GM18502 (cell line): ENCODE measurements around the gene SGMS1.
"Not testable (repeated sequence)": the region's sequence is repeated elsewhere in the genome, so short reads cannot be mapped to it uniquely, and the experiment has no call there.

Experiments used
- ATAC-seq: cut with Tn5 transposase; IDR thresholded peaks from one replicate; pipeline ENCODE4 v1.9.1; 2021; ENCODE audit warnings: mild to moderate bottlenecking; ENCODE audit not compliant: unreplicated experiment, poor library complexity

Gene SGMS1

DNA sequence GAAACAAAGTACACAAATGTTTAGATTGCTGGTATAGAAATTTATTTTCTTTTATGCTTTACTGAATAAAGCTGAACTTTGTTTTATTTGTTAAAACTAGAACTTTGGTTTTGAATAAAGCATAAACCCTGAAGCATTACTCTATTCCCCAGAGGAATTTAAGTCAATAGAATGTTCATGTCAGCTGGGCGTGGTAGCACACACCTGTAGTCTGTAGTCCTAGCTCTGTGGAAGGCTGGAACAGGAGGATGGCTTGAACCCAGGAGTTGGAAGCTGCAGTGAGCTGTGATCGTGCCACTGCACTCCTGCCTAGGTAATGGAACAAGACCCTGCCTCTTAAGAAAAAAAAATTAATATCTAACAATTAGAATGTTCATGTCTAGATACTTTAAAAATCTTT is 233.5 kb downstream of the SGMS1 start:
- no peak for ATAC-seq

DNA sequence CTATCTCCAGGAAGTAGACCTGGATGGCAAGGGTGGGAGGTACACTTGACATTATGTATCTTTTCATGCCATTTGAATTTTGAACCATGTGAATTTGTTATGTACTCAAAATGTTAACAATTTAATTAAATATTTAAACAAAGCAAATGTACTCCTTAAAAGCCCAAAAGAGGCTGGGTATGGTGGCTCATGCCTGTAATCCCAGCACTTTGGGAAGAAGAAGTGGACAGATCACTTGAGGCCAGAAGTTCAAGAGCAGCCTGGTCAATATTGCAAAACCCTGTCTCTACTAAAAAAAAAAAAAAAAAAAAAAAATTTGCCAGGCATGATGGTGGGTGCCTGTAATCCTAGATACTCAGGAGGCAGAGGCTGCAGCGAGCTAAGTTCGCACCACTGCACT is 235.6 kb downstream of the SGMS1 start:
- ATAC-seq: no peak

DNA sequence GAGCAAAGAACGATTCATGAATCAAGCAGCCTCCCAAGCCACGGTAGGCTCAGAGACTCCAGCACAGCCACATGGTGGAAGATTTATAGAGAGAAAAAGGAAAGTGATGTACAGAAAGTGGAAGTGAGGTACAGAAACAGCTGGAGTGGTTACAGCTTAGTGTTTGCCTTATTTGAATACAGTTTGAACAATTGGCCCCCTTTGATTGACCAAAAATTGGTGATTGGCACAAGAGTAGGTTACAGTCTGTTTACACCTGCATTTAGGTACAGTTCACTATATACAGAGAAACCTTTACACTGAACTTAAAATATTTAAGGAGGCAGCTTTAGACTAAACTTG is 236.1 kb downstream of the SGMS1 start:
- peak; percentile 65 for ATAC-seq

DNA sequence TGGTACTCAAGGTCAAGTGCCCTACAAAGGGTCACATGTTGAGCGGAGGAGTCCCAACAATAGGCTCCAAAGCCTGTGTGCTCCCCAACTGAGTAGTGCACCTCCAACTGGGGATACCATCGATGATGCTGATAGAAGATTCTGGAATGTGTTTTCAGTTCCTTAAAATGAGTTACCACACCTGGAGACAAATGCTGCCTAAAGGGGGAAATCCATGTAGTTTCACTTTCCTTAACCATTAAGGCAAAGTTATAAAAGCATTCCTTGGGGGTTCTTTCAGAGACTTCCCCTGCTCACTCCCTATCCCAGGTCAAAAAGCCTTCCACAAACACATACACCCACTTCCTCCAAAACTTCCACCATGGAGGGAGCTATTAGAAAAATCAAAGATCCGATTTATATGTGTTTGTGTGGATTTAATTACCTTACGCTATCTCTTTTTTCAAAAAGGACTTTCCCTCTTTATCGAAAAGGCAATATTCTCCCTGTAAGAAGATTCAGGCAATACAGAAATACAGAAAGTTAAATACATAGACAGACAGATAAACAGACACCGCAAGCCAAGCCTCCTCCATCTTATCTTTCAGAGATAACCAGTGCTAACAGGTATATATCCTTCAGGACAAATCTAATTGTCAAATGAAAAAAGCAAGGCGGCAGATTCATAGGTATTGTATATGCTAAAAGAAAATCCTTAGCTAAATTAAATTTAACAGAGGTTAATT is 236.6 kb downstream of the SGMS1 start:
- ATAC-seq: peak; percentile 5

DNA sequence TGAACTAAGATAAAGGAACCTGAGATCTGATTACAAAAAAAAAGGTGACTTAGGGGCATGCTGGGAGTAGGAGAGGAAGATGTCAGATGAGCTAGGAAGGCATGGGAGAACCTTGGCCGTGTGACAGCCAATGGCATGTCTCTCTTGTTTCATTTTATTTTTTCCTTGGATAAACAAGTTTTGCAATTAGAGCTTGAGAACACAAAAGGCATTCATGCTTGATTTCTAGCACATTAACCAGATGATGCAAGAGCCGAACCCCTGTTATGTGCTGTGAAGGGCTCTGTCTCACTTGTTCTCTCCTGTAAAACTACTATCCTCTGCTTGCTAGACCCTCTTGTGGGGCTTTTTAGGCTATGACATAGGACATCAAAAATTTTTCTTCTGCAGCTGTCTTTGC is 238.1 kb downstream of the SGMS1 start:
- no peak for ATAC-seq

DNA sequence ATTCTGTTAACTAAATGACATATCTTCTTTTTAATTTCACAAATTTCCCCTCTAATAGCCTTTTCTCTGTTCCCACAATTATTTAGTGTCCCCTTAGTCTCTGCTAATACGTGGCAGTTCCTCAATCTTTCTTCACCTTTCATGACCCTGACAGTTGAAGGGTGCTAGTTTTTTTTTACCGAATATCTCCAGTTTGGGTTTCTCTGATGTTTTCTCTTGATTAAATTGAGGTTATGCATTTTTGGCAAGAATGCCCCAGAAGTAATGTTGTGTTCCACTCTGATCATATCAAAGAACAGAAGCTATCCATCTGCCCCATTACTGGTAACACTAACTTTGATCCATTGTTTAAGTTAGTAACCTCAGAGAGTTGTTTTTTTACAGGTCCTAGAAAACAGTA is 238.9 kb downstream of the SGMS1 start:
- ATAC-seq: no peak

DNA sequence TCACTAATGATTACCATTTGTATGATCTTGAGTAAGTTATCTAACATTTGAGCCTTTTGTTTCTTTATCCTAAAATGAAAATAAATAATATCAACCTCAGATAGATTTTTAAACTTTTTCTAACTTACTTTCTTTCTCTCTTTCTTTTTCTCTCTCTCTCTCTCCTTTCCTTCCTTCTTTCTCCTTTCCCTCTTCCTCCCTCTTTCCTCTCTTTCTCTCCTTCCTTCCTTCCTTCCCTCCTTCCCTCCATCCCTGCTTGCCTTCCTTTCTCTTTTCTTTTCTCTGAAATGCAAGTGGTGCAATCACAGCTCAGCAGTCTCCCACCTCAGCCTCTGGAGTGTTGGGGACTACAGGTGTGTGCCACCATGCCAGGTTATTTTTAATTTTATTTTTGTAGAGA is 239.5 kb downstream of the SGMS1 start:
- no peak for ATAC-seq

DNA sequence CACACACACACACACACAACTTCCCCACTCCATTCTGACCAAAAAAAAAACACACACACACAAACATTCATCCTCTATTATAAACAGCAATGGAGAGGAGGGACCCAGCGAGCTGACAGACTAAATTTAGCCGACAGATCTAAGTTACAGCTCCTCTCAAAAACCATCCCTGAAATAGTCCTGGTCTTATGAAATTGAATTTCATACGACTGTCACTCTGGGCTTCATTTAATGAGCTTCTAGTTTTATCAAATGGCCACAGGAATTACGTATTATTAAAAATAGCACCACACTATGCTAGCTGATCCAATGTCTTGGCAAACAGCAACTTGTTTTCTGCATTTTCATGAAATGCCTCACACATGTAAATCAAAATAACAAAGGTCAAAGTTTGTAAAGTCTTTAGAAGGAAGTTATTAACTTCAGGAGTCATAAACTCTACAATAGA is 241.2 kb downstream of the SGMS1 start:
- ATAC-seq: no peak

DNA sequence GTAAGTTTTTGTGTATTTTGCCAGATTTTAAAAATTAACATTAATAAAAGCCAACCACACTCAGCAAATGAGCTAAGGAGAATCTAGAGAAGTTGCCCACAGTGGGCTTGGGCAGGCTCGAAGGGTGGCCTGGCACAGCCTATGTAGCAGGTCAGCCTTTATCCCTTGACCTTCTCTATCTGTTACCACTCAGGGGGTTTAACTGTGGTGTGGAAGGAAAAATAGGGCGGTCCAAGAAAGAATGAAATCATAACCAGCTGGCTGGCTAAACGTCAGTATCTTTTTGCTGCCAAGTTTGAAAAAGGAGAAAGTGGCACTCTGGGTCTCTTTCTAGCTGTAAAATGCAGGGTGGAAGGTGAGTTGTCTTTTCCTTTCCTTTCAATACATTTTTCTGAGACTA is 242.1 kb downstream of the SGMS1 start:
- no peak for ATAC-seq

DNA sequence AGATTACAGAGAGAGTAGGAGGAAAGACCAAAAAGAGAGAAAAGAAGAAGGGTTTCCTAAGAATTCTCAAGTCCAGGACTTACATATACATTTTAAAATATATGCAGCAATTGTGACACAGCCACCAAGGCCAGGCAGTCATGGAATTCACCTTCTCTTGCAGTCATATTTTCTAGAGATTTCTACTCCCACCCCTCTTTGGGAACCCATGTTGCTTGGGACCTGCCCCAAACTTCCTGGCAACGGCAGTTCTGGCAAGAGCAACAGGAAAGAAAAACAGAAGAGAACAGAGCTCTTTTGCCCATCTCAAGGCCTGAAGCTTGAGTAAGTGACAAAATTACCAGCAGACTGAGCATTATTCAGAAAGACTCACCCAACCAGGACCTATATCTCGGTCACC is 244.1 kb downstream of the SGMS1 start:
- ATAC-seq: no peak

DNA sequence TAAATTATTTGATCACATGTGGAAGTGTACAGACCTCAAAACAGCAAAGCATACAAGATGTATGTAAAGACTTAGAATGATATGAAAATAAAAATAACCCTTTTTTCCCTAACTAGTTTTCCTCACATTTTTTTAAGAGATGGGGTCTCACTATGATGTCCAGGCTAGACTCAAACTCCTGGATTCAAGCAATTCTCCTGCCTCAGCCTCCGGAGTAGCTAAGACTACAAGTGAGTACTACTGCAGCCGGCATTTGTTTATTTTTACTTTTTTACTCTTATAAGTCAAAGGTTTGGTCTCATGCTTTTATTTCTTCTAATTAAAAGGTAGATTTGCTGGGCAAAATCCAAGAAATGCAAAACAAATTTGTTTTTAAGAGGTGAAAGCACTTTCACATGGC is 248.0 kb downstream of the SGMS1 start:
- ATAC-seq: no peak

DNA sequence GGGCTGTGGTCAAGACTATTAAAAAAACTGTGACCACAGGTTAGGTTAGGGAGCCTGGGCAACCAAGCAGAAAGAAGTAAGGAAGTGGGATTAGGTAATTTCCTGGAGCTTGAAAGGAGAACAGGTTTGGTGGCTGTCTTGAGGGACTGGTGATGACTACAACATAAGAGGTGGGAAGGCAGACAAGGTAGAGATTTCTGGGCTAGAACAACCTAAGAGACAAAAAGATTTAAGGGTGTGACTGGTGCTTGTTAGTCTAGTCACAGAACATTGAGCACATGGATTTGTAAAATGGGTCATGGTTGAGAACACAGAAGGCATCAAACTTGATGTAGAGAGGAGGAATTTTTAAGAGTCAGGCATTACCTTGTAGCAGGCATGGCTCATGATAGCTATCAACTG is 248.7 kb downstream of the SGMS1 start:
- ATAC-seq: no peak

DNA sequence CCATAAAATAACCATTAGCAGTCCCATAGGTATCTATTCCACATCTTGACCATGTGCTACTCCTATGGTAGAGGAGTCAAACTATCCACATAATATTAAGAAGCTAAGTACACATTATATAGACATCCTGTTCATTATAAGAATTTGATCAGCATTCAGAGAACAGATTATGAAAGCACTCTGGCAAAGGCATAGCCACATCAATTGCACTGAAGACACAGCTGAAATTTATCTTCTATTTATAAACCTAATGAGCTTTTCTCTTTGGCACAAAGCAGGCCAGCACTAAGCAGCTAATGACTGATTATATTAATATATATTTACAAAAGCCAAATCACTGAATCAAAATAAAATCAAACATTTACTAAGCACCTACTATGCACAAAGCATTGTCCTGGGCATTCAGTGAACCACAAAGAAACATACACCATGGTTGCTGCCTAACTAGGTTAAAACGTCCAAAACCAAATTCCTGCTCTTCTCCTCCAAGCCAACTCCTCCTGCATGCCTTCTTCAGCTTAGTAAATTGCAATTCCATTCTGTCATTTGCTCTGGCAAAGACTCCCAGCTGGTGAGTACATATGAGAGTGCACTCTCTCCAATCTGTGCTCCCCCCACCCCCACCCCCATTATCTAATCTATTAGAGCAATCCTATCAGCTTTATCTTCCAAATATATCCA is 249.8 kb downstream of the SGMS1 start:
- ATAC-seq: no peak

DNA sequence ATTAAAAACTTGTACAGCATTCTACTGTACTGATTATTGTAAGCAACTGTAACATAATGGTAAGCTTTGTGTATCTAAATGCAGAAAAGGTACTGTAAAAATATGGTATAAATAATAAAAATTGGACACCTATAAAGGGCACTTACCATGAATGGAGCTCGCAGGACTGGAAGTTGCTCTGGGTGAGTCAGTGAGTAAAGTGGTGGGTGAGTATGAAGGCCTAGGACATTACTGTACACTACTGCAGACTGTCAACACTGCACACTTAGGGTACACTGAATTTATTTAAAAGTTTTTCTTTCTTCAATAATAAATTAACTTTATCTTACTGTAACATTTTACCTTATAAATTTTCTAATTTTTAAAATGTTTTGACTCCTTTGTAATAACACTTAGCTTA is 253.8 kb downstream of the SGMS1 start:
- ATAC-seq: no peak

DNA sequence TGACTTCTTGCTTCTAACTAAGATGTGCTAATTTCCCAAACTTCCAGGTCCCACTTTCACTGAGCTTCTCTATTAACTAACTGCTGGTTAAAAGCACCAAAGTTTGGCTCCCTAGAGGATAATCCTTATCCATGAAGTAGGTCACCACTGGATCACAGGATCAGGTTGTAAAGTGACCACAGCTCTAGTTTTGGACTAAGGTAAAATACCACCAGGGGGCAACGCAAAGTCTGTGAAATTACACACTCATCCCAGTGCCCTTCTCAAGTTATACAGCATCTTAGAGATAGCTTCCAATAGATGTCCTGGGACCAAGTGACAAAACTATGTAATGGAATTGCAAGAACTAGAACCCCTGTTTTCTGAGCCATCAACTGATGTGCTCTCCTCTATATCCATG is 256.0 kb downstream of the SGMS1 start:
- no peak for ATAC-seq

DNA sequence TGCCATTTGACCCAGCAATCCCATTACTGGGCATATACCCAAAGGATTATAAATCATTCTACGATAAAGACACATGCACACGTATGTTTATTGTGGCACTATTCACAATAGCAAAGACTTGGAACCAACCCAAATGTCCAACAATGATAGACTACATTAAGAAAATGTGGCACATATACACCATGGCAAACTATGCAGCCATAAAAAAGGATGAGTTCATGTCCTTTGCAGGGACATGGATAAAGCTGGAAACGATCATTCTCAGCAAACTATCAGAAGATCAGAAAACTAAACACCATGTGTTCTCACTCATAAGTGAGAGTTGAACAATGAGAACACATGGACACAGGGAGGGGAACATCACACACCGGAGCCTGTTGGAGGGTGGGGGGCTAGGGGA is 257.3 kb downstream of the SGMS1 start:
- not testable (repeated sequence) for ATAC-seq

DNA sequence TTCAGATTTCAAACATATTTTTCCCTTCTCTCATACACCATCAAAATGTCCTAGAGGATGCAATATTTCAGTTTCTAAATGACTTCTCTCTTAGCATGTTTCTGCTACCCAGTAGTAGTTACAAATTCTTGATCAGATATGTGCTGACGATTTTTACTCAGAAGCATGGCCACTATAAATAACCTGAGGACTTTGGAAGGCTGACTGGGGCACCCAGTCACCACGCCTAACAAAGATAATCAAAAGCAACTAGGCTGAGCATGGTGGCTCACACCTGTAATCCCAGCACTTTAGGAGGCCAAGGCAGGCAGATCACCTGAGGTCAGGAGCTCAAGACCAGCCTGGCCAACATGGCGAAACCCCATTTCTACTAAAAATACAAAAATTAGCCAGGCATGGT is 259.0 kb downstream of the SGMS1 start:
- ATAC-seq: peak; percentile 31

DNA sequence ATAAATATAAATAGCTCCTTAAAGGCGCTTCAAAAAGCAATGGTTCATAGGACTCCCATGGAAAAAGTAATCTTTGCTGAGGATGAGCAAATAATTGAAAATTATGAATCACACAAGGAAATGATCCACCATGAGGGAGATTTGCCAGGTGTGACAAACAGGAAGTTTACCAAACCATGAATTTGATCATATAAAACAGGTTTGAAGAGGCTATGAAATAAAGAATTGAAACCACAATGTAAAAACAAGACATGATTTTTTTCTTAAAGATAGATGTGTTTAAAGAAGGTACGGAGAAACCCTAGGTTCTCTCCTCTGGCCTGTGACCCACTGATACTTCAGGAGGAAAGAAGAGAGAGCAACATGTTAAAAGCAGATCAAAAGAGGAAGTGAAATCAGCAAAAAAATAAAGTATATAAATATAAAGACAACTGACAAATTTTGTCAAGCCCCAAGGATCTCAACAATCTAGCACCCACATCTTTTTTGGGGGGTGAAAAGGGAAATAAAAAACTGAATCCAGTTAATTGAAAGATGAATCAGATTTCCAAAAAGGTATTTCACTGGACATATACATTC is 261.1 kb downstream of the SGMS1 start:
- ATAC-seq: peak; percentile 84

DNA sequence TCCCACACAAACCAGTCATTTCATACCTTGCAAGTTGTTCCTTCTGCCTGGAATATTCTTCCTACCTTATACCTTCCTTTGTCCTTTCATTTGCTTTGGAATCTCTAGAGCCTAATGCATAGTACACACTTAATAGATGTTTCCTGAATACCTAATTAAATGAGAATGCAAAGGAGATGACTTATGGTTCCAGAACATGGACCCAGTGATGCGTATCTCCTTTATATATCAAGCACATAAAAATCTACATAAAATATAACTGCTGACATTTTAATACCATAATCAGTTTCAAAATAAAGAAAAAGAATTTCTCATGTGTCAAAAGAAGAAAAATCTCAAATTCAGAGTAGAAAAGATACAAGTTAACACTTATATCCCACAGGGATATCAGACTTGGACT is 261.8 kb downstream of the SGMS1 start:
- ATAC-seq: no peak

DNA sequence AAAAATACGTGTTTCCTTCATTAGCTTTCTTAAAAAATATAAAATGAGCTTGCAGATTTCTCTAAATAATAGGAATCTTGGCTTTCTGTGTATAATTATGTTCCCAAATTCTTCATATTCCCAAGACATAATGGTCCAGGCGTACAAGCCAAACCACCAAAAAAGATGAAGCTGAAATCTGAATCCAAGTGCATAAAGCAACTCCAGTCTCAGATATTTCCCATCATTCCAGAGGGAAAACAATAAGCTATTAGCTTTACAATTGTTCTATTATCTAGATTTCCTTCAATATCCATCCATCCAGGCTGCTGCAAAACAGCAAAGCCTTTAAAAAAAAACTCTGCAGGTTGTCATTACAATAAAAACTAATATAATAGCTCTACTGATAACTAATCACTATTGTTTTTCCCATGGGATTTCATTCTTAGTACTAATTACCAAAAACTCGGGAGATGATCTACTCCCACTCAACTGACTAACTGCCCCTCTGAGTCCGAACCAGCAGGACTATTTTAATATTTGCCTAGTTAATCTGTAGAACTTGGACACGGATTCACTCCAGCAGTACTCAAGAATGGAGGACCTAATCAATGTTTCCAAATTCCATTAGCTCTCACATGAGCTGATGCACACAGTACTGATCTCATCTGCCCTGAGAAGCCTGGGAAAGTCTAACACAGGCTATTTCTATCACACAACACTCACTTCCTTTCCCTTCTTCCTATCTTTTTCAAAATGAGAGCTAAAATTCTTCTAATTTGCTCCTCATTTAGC is 263.5 kb downstream of the SGMS1 start:
- no peak for ATAC-seq
